ENCODE results near the gene AKAP6.

DNA sequence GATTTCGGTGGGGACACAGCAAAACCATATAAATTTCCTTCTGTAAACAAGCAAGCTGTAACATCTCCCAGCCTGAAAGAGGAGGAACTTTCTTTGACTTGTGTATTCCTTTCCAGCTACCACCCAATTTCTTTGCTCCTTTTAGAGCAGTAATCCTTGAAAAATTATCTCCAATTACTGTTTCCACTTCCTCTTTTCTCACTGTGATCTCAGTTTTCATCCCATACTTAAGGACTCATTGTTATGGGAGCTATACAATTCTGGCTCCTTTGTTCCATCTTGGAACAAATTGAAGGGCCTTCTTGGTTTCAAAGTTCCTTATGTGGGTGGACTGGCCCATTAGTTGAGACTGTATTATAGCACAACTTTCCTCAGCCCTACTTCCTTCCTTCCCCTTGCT lies 152.6 kb downstream of the AKAP6 start:
- TF ChIP-seq, protein P1, sequence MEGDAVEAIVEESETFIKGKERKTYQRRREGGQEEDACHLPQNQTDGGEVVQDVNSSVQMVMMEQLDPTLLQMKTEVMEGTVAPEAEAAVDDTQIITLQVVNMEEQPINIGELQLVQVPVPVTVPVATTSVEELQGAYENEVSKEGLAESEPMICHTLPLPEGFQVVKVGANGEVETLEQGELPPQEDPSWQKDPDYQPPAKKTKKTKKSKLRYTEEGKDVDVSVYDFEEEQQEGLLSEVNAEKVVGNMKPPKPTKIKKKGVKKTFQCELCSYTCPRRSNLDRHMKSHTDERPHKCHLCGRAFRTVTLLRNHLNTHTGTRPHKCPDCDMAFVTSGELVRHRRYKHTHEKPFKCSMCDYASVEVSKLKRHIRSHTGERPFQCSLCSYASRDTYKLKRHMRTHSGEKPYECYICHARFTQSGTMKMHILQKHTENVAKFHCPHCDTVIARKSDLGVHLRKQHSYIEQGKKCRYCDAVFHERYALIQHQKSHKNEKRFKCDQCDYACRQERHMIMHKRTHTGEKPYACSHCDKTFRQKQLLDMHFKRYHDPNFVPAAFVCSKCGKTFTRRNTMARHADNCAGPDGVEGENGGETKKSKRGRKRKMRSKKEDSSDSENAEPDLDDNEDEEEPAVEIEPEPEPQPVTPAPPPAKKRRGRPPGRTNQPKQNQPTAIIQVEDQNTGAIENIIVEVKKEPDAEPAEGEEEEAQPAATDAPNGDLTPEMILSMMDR (IDR thresholded peaks at IDR 0.05): no peak
- no peak for TF ChIP-seq POLR2A (IDR thresholded peaks at IDR 0.05)
